ES-I3 (cell line): Measurements from ENCODE around the gene MED13L.

Experiments
- H3K36me3 ChIP-seq: 2 replicates; pipeline ENCODE4 v1.6.1; 2013; ENCODE audit warnings: mild to moderate bottlenecking, low read length, control low read depth, moderate library complexity; ENCODE audit not compliant: insufficient read depth
- H3K4me1 ChIP-seq: 2 replicates; pipeline ENCODE4 v1.6.1; 2013; ENCODE audit warnings: mild to moderate bottlenecking, control low read depth, low read length; ENCODE audit not compliant: insufficient read depth
- H3K9ac ChIP-seq: 2 replicates; pipeline ENCODE4 v1.6.1; 2013; ENCODE audit warnings: low read depth, mild to moderate bottlenecking, low read length, moderate library complexity
- H3K9me3 ChIP-seq: 2 replicates; pipeline ENCODE4 v1.6.1; 2013; ENCODE audit warnings: mild to moderate bottlenecking, low read length, moderate library complexity; ENCODE audit not compliant: control insufficient read depth, insufficient read depth

MED13L gene

DNA sequence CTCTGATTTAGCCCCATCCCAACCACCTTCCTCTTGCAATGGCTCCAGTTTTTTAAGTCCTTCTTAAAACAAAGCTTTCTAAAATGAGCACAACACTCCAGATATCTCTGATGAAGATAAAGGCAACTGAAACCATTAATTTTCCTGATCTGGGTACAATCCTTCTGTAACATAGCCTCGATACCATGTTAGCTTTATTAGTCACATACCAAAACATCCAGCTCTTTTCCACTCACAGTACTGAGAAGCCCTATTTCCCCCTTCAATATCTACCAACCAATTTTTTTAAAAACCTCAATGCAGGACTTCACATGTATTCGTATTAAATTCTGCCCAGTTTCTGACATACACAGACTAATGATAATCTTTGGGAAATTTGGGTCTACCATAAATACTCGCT, 105.9 kb downstream of the MED13L start:
- H3K9me3 ChIP-seq = no peaks in the 10 kb centered on the region
- H3K4me1 ChIP-seq = peaks cover 27% of the 10 kb centered on the region
- H3K9ac ChIP-seq = no peak overlapping the region
- no peaks in the 10 kb centered on the region for H3K36me3 ChIP-seq

- no peaks in the 10 kb centered on the region for H3K36me3 ChIP-seq
- H3K9ac ChIP-seq = no peak overlapping the region
- H3K9me3 ChIP-seq = no peaks in the 10 kb centered on the region
- H3K4me1 ChIP-seq = peaks cover 15% of the 10 kb centered on the region
Observed at GRCh38 chr12:116169071-116169470, 108.4 kb downstream of the MED13L start.

GRCh38 chr12:116166306-116166705, 111.2 kb downstream of the MED13L start:
- peaks cover 11% of the 10 kb centered on the region for H3K4me1 ChIP-seq
- no peaks in the 10 kb centered on the region for H3K9me3 ChIP-seq
- H3K9ac ChIP-seq = no peak overlapping the region
- H3K36me3 ChIP-seq = no peaks in the 10 kb centered on the region

DNA sequence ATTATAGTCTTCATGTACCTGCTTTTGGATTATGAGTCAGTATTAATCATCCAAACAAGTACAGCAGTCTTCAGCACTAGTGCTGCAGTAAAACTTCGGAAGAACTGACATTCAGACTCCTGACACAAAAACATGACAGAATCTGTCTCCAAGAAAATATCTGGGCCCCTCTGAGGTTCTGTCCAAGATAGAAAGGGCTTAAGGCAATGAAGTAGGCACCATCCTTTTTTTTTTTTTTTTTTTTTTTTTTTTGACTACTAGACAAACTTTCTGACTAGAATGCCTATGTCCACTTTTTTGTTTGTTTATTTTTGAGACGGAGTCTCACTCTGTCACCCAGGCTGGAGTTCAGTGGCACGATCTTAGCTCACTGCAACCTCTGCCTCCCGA, 112.5 kb downstream of the MED13L start:
- Histone ChIP-seq H3K4me1 (peaks cover 14% of the 10 kb centered on the region), H3K9ac (no peak overlapping the region), H3K36me3 (no peaks in the 10 kb centered on the region), H3K9me3 (no peaks in the 10 kb centered on the region)

DNA sequence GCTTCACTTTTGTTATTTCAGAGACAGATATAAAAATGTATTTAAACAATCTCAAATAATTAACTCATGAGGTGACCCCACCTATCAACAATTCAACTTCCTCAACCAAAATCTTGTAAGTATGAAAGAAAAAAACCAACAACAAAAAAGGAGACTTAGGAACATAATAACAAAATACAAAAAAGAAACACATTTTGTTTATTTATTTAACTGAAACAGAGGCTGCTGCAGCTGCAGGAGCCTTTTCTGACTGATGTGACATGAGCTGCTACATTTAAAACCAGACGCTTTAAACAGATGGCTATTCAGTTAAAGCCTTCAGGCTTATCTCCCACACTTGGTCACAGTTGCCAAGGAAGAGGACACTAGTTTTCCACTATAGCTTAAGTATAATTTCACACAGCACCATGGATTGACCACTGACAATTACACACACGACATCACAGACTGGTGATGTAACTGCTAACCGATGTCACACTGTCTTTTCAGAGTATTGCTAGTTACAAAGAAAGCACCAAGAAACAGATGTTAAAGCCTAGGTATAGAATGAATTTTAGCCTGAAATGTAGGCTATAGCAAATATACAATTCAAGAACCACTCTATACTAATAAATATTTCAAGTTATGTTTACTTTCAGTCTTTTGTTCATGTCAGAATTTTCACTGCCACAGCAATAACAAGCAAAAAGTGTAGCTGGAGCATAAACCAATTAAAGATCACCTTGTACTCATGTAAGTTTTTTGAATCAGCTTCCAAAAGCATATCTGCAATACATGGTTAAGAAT, 113.0 kb downstream of the MED13L start:
- Histone ChIP-seq H3K36me3 (no peaks in the 10 kb centered on the region), H3K9ac (no peak overlapping the region), H3K4me1 (peaks cover 14% of the 10 kb centered on the region), H3K9me3 (no peaks in the 10 kb centered on the region)

- no peaks in the 10 kb centered on the region for H3K9me3 ChIP-seq
- peaks cover 21% of the 10 kb centered on the region for H3K4me1 ChIP-seq
- H3K36me3 ChIP-seq = no peaks in the 10 kb centered on the region
- no peak overlapping the region for H3K9ac ChIP-seq
Observed at GRCh38 chr12:116162071-116162470, 115.4 kb downstream of the MED13L start.

DNA sequence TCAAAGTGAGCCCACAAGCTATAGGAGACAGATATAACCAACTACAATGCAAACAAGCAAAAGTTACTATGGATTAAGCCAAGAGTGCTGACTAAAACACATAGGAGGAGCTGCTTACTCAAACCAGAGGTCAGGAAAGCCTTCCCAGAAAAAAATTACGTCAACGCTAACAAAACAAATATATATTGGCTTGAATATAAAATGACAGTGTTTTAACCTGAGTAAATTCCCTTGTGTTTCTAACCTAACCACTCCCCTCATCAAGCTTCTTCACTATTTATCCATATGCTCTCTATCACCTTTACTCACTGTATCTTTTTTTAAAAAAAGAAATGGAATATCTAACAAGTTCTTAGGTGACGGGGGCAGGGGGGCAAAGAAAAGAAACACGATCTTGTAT, 115.9 kb downstream of the MED13L start:
- H3K9me3 ChIP-seq = no peaks in the 10 kb centered on the region
- no peak overlapping the region for H3K9ac ChIP-seq
- H3K36me3 ChIP-seq = no peaks in the 10 kb centered on the region
- peaks cover 21% of the 10 kb centered on the region for H3K4me1 ChIP-seq

GRCh38 chr12:116160883-116161458, 116.5 kb downstream of the MED13L start:
- Histone ChIP-seq H3K4me1 (peaks cover 21% of the 10 kb centered on the region), H3K36me3 (no peaks in the 10 kb centered on the region), H3K9ac (no peak overlapping the region), H3K9me3 (no peaks in the 10 kb centered on the region)

GRCh38 chr12:116160231-116160630, 117.3 kb downstream of the MED13L start:
- Histone ChIP-seq H3K9me3 (no peaks in the 10 kb centered on the region), H3K9ac (no peak overlapping the region), H3K4me1 (peaks cover 21% of the 10 kb centered on the region), H3K36me3 (no peaks in the 10 kb centered on the region)

- Histone ChIP-seq H3K9ac (no peak overlapping the region), H3K36me3 (no peaks in the 10 kb centered on the region), H3K4me1 (peaks cover 21% of the 10 kb centered on the region), H3K9me3 (no peaks in the 10 kb centered on the region)
Observed at GRCh38 chr12:116159593-116160200, 117.8 kb downstream of the MED13L start.

GRCh38 chr12:116159175-116159574, 118.3 kb downstream of the MED13L start:
- Histone ChIP-seq H3K9ac (no peak overlapping the region), H3K9me3 (no peaks in the 10 kb centered on the region), H3K4me1 (peaks cover 26% of the 10 kb centered on the region), H3K36me3 (no peaks in the 10 kb centered on the region)

- Histone ChIP-seq H3K9me3 (no peaks in the 10 kb centered on the region), H3K9ac (no peak overlapping the region), H3K4me1 (peaks cover 39% of the 10 kb centered on the region), H3K36me3 (no peaks in the 10 kb centered on the region)
Observed at GRCh38 chr12:116157845-116158267, 119.6 kb downstream of the MED13L start.

DNA sequence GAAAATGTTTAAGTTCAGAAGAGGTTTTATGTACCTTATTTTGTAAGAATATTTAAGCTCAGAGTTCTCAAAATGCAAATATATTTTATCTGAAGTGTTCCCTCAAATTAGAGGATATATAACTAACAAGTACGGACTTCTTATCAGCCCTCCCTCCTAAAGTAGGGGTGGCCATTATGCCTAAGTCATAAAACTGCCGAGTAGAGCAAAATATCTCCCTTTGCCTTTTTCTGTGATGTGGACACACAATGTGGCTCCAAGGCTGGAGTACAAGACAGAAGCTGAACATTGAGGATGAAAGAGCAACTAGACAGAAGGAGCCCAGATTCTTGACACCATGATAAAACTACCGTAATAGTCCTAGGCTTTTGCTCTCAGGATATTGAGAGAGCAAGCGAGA, 120.9 kb downstream of the MED13L start:
- H3K4me1 ChIP-seq = peaks cover 37% of the 10 kb centered on the region
- no peaks in the 10 kb centered on the region for H3K36me3 ChIP-seq
- H3K9me3 ChIP-seq = no peaks in the 10 kb centered on the region
- no peak overlapping the region for H3K9ac ChIP-seq

DNA sequence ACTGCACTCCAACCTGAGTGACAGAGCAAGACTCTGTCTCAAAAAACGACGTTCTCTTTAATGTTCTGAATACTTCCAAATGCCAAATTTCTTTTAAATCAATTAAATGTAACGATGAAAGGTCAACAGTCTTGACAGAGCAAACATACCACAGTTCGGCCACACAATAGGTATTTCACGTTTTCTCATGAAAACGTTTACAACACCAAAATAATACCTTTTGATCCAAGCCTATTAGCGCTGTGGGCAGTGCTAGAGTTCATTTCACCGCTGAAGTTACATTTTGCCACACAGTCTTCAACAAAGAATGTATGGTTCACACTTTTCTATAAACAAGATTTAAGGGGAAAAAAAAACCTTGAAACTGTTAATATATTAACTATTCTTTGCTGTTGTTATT, 122.1 kb downstream of the MED13L start:
- Histone ChIP-seq H3K4me1 (peaks cover 31% of the 10 kb centered on the region), H3K36me3 (no peaks in the 10 kb centered on the region), H3K9ac (no peak overlapping the region), H3K9me3 (no peaks in the 10 kb centered on the region)

GRCh38 chr12:116153983-116154382, 123.5 kb downstream of the MED13L start:
- Histone ChIP-seq H3K36me3 (no peaks in the 10 kb centered on the region), H3K9me3 (no peaks in the 10 kb centered on the region), H3K4me1 (peaks cover 31% of the 10 kb centered on the region), H3K9ac (no peak overlapping the region)
